Measurements from ENCODE around the gene CACNA1S.

CACNA1S gene

DNA sequence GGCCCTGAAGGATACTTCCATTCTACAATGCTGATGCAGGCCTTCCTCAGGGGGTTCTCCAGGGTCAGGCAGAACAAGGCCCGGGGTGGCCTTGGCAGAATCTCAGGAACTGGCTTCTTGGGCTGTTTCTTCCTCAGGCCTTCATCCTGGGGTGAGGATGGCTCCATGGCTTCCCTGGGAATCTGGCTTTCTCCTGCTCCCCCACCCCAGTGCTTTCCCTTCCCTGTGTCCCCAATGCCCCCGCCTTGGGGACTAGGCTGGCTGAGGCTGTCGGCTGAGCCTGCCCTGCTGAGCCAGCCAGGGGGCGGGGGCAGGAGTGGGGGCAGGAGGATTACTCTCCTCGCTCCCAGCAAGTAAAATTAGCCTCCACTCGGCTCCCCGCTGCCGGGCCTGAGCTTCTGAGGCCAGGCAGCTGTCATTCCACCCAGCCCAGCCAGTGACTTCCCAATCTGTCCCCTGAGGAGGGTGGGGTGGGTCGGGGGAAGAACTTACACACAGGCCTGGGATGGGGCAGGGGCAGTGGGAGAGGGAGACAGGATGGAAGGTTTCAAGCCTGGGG, at the start of gene CACNA1S:
Gene CACNA1S (minus strand): TSS at position 254 of the 559 bp plus-strand sequence. CDS start 87 bp downstream, at position 167.
- FAIRE-seq: no peak

DNA sequence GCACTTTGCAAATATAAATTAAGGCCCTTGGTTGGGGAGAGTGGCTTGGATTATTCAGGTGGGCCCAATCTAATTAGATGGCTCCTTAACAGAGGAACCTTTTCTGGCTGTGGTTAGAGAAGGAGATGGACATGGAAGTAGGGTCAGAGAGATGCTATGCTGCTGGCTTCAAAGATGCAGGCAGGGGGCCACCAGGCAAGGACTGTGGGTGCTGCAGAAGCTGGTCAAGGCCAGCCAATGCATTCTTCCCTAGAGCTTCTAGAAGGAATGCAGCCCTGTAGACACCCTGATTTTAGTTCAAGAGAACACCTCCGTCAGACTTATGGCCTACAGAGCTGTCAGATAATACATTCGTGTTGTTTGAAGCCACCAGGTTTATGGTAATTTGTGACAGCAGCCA, 45.7 kb upstream of the CACNA1S start:
- FAIRE-seq: no peak

DNA sequence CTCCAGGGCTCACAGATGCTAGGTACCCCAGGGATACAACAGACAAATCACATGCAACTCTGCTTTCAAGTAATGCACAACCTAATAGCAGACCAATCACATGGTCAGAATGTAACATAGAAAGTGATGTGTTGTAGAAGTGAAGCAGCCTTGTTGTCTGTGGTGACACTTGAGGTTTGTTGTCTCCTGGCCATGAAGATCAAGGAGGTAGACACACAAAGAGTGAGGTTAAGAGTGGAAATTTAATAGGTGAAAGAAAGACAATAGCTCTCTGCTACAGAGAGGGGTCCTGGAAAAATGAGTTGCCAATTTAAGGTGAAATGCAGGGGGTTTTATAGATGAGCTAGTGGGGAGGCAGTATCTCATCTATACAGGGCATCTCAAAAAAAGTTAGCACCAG, 44.6 kb upstream of the CACNA1S start:
- no peak for FAIRE-seq

DNA sequence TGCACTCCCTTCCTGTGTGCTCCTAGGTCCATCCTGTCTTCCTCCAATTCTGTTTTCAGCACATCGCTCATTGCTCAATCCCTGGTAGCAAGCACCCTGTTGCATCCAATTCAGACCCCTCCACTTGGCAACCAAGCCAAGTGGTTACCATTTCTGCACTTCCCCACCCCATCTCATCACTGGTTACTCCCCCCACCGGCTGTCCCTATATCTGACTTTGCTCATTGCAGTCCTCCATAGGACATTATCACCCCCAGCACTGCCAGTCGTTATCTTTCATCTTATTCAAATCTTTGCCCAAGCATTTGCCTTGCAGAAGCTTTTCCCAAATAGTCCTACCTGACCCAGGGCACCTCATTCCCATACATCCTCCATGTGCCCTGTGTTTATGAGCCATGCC, 44.1 kb upstream of the CACNA1S start:
- no peak for FAIRE-seq

DNA sequence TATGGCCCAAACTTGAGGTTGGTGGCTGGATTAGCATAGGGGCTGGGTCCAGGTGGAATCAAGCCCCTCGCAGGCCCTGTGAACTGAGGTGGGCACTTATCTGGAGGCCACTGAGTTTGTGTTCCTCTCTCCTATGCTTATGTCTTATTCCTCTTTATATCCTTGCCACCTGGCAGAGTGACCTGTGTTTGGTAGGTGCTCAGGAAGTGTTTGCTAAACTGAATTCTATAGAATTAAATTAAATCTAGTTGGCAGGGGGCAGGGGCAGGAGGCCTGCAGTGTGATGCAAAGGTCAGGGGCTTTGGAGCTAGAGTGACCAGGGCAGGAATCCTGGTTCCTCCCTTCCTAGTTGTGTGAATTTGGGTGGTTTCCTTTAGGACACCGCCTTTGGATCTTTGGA, 43.1 kb upstream of the CACNA1S start:
- FAIRE-seq: no peak

DNA sequence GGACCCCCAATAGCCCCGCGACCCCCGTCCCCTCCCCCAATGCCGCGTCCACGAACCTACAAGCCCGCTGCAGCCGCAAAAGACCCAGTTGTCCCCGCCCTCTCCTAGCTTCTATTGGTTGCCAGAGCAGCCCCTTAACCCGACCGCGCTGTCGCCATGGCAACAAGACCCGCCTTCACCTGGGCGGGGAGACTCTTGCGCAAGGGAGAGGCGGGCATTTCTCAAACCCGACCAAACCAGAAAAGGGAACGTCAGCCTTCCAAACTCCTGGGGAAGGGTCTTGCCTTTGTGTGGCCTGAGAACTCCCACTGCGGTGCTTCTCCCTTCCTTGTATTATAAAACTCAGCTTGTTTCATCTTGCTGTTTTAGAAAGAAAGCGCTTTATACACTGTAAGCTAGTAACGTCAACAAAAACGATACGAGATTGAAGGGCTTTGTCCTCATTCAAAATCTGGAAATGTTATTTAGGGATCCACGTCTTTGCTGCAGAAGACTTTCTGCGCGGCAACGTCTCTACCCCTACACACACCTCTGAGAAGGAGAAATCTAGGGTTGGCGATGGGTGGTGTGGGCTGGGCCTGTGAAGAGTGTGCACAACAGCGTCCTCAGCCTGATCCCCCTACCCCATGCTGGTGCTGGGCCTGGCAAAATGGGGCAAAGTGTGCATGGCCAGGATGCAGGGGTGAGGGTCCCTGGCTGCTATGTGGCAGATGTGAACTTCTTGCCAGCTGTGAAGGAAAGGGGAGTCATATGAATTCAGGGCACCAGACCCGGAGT, 42.4 kb upstream of the CACNA1S start, which contains the start of gene TMEM9:
Gene TMEM9 (minus strand): TSS at position 86 of the 777 bp plus-strand sequence. CDS start 551 bp downstream, outside the sequence.
- peak; percentile 3 for FAIRE-seq

DNA sequence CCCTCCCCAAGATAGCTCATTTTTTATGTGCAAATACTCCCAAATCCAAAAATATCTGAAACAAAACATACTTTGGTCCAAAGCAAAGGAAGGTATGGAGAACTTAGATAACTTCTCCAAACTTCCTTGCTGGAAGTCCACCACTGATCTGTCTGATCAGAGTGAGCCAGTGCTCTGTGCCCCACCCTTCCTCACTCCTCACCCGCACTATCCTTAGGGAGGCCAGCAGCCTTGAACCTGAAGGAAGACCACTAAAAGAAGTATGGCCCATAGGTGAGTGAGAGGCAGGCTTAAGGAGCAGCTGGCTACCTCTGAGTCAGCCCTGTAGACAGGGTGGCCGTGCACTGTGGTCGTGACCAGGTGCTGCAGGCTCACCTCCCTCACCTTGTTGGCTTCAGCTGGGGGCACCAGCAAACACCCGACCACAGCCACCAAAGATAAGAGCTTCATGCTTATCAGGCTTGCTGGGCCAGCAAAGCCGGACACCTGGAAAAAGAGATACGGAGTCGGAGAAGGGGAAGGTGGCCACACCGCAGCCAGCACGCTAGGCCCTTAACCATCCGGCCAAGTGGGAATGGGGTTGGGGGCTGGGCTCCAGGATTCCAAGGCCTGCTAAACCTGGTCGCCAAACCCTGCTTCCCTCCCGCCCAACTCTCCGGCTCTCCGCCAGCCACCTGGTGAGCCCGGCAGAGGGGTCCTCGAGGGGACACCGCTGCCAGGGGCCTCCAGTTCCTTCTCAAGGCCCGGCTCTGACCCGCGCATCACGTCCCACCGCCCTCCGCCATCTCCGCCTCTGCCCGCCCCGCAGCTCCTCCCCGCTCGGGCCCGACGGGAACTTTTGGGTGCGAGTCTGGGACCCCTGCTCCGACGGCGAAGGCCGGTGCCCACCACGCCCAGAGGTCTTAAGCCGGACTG, 41.5 kb upstream of the CACNA1S start:
- FAIRE-seq: no peak

DNA sequence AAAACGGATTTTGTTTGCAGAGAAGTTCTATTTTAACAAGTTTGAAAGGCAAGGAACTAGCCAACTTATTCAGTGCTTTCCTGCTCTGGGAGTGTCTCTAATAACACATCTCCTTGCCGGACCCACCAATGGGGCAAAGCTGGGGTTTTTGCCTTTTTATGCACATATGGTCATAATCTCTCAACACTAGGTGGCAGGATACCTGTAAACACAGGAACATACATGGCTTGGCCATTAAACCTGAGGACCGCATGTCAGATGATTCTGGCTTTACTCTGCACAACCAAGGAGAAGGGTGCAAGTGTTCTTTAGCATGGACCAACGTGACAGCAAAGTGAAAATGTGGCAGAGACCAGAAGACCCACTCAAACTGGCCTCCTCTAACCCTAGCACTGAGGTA, 37.2 kb upstream of the CACNA1S start:
- FAIRE-seq: no peak

DNA sequence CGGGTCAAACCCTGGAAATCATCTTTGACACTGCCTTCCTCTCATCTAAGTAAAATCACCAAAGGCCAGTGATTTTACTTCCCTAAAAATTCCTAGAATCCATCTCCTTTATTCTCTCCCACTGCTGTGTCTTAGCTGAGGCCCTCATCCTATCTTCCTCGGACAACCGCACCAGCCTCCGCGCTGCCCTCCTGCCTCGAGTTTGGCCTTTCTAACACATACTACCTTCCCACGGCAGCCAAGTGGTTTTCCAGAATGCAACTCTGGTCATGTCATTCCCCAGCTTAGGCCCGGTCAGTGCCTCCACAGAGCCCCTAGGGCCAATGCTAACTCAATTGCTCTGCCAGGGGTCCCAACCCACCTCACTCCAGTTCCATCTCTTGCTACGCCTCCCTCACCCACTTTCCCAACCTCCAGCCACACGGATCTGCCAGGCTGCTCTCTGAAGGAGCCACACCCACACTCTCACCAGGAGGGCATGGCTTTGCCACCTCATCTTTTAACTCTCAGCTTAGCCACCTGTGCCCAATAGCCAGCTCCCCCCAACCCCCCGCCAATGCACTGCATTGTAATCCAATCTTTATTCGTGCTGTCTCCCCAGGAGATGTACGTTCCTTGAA, 35.3 kb upstream of the CACNA1S start:
- no peak for FAIRE-seq

DNA sequence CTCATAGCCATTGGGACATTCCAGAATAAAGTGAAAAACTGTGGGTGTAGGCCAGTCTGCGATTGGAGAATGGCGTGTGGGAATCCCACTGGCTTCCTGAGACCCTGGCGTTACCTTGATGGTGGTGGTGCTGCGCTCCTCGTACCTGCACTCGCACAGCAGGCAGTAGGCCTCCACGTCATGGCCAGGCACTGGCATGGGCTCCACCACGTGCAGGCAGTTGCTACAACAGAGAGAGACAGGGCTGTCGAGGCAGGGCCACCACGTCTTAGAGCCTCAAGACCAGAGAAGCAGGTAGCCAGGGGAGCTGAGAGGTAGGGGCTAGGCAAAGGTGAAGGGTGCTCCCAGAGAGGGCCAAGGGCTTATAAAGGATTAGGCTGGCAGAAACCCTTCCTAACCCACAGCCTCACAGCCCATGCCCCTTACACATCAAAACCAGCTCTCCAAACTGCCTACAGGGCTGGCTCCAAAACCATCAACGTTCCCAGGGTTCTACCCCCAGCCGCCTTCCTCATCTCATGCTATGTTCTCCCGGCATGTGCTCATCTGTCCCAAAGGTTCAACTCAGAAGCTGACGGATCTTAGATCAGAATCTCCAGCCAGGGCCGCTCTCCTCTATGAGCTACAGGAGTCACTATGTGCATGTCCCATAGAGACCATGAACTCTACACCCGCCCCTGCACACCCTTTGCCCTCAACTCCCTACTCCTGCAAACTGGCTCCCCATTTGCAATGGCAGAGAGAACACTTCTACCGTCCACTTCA, 34.6 kb upstream of the CACNA1S start:
- FAIRE-seq: no peak

DNA sequence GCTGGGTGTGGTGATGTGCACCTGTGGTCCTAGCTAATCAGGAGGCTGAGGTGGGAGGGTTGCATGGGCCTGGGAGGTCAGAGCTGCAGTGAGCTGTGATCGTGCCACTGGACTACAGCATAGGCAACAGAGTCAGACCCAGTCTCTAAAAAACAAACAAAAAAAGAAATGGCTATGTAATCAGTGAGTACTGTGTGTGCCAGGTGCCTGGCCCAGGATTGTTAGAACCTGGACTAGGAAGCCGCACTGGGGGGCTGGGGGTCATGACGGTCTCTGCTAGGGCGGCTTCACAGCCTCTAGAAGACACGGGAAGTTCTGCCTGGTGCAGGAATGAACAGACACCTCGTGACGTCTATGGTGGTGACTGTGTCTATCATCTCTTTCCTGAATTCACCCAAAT, 33.6 kb upstream of the CACNA1S start:
- FAIRE-seq: no peak

DNA sequence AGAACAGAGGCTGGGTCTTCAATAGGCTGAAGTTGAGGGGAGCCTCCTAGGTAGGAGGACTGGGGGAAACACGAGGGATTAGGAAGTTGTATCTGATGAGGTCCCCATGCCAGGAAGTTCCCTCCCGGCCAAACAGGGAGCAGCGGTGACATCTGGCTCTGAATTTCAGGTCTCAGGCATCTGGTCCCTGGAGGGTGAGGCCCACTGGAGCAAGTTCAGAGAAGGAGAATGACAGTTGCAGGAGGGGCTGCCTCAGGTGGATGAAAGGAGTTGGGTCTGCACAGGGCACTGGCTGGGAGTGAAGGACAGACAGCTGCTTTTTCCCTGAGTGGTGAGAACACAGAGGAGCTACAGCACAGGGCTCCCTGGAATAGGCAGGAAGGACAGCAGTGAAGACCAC, 32.9 kb upstream of the CACNA1S start:
- FAIRE-seq: no peak

DNA sequence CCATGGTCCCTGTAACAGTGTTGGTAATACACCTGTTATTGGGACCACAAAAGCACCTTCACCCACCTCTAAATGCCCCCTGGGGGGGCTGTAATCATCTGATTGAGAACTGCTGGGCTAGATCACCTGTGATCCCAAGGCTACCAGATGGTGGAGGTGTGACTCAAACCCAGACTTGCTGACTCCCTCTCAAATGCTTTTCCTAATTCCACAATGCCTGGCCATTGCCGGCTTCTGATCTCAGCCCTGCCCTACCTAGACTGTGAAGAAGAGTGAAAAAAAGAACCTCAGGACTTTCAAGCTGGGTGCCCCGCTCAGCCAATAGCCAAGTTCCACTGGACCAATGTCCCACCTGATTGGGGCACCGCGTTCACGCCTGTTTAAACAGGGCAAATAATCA, 32.5 kb upstream of the CACNA1S start:
- no peak for FAIRE-seq

DNA sequence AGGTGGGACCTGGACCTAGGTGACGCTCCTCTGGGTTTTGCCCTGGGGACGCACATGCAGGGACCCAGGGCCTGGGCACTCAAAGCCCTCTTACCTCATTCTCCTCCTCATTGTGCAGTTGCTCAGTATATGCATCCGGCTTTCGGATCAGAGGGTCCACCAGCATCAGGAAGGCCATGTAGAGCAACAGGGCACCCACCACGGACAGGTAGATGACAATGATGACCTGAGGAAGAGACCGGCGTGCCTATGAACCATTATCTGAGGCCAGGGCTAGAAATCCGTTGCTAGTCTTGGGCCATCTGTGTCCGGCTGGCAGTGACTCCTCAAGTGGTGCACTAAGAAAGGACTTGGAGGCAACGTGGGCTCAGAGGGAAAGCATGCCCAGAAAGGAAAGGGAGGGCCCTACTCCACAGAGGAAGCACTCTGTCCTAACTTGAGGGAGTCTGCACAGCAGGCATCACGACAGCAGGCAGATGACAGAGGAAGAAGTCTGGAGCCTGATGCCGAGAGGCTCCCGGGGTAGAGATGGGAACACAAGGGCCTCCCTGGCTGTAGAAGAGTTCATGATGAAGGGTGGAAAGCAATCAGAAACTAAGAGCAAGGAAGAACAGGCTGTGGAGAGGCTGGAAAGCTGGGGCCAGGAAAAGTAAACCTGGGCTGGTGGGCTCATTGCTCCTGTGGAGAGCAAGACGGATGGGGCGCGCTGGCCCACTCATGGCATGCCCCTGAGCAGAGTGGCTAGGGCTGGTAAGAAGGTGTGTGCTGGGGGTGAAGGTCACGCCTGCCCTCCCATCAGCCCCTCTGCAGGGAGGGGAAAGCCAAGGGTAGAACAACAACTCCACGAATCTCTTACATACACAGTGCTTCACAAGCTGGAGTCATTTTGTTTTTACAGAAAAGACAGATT, 31.8 kb upstream of the CACNA1S start:
- FAIRE-seq: no peak

DNA sequence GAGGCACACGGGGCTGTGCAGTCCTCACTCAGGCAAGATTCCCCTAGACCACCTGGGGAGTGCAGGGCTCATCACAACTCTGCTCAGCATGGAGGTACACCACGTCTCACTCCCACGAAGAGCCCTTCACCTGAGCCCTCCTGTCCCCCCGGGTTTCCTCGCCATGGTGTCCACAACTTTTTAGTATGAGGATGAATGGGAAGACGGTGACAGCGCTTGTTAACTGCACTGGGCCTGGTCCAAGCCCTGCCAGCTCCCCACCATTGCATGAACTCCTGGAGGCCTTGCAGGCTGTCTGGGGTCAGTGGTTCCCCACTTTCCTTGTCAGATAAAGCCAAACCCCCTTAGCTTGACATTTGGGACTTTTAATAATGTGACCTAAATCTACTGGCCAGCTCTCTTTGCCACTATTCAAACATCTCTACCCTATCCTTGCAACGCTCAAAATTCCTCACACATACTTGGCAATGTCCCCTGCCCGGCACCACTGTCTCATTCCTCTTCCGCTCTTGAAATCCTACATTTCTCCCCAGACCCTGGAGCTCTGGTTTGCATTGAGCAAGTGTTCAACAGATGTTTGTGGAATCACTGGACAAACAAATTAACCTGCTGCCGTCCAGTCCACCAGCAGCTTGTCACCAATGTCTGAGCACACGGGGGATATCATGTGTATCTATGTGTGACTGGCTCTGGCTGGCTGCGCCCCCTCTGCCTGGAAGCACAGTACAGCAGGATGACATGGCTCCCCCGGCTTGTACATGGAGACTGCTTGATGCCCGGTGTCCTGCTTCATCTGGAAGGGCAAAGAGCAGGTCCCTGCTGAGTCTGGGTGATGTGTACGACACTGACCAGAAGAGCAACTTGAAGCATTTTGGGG, 30.9 kb upstream of the CACNA1S start:
- no peak for FAIRE-seq

DNA sequence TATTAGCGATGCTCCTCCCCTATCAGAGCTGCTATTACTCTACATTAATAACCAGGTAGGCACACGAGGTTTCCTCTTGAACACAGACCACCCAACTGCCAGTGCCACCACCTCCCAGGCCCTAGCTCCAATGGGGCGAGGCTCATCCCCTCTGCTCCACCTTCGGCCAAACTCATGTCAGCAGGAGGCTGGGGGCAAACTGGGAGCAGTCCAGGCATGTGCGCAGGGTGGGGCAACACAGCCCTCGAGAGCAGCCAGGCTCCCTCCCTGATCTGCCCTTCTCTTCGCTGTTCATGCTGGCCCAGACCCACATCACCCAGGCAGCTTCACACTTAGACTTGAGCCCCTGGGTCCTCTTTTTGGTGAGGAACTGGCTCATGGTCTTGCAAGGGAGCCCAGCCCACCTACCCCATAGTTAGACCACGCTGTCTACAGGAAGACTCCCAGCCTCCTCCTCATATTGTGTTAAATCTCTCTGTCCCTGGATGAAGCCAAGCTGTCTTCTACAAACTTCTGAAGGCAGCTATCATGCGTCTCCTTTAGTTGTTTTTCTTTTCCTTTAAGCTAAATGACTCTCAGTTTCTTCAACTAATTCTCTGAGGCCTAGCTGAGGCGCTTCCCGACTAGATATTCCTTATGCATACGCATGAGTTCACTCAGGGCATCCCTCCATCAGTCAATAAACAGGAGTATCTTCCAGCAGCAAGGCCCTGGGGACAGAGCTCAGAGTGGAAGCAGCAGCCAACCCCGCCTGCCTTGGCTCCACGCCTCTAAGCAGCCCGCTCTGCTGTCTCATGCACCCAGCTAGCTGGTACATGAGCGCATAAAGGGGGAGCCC, 30.0 kb upstream of the CACNA1S start:
- FAIRE-seq: no peak

DNA sequence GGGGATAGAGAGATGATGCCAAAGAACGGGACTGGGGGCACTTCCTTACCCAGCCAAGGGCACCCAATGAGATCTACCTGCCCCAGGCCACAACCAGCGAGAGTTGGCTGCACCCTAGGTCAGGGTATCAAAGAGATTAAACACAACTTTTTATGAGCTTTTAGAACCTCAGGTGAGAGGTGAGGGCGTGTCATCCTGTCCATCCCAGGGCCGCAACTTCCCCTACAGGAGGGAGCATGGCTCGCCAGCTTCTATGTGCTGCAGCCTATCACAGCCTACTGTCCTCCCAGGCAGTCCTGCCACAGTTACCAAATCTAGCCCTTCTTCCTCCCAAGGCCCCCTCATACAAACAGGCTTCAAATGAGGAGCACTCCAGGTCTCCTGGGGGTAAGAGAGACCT, 29.2 kb upstream of the CACNA1S start:
- FAIRE-seq: no peak

DNA sequence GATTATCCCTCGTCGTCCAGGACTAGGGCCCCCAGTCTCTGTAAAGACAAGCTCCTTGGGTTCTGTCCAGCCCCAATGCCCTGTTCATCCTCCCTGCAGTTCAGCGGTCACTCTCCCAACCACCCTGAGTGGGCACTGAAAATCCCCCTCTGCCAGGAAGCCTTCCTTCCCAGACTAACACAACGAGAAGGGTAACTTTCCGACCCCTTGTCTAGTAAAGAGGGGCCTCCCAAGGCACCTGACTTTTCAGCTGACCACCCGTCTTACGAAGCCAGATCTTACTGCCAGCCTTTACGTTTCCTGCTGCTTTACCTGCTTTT, 28.7 kb upstream of the CACNA1S start:
- no peak for FAIRE-seq

DNA sequence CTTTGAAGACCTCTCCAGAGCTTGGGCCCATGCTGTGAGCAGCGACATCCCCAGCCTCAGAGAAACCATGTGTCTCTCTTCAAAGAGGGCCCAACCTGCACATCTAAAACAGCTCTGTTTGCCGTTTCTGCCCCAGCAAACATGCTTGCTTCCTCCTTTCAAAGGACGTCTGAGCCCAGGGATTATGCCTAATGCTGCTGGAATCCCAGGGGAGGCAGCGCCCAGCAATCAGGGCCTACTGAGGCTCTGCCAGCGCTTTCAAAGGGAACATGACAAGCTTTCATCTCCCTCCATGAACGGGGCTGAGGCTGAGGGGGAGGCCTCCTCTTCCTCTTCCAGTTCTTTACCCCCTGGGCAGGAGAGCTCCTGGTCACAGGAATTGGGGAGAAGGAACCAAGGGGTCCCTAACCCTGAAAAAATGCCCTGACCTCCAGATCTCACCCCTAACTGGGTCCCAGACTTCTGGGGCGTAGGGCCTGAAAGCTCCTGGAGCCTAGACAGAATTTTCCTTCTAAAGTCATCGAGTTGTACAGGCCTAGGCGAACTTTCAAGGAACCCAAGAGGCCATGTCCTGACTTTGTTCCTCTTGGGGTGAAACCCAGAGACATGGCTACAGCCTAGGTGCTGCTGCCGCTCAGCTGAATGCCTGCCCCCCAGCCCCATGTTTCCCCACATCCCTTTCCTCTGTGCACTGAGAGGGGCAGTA, 28.2 kb upstream of the CACNA1S start:
- FAIRE-seq: no peak
